Mammary microvascular endothelial cell (primary cell): ENCODE measurements around the gene GJC2. TPM values are rescaled to one million over a fixed set of nuclear protein-coding genes. Genes with fewer than 3 reads are reported as not detected.

Experiments used
- total RNA-seq: library from RNA; depleted of rRNA; stranded (reverse); fragments of >200 nt; gene quantifications from 2 replicates; pipeline ENCODE4 v1.2.3, GENCODE V29; 2015

The GJC2 gene
- total RNA-seq, result 0.27 and 0.98 TPM in 2 replicates

GRCh38 chr1:228149406-228150119 lies at the start of gene GJC2:
GJC2 (plus strand) TSS chr1:228149930; CDS start chr1:228157759, 7,829 bp downstream.

GRCh38 chr1:228102791-228103620 lies 46.7 kb upstream of the GJC2 start, which contains the start of gene C1orf35:
C1orf35 (minus strand) TSS chr1:228103325; CDS start chr1:228103227, 98 bp downstream.

GRCh38 chr1:228109073-228109961 lies 40.4 kb upstream of the GJC2 start, which contains the start of gene MRPL55:
MRPL55 (minus strand) TSS chr1:228109299; CDS start chr1:228108260, 1,039 bp downstream.

GRCh38 chr1:228139931-228140723 lies 9.6 kb upstream of the GJC2 start, which contains the start of gene GUK1:
GUK1 (plus strand) TSS chr1:228140279; CDS start chr1:228140303, 24 bp downstream.

GRCh38 chr1:228165372-228166169 lies 15.8 kb downstream of the GJC2 start, which contains the start of gene IBA57:
IBA57 (plus strand) TSS chr1:228165804; CDS start chr1:228165817, 13 bp downstream.

GRCh38 chr1:228207851-228208821 lies 58.4 kb downstream of the GJC2 start, which contains the start of gene OBSCN:
OBSCN (plus strand) TSS chr1:228208044; CDS start chr1:228211784, 3,740 bp downstream.

Other genes with a start within 250 kb of the GJC2 start
- gene WNT9A, start 202.0 kb upstream of the GJC2 start, total RNA-seq, result 0.05 and 0.20 TPM in 2 replicates
- not detected in 2 replicates for gene WNT3A, start 142.9 kb upstream of the GJC2 start, total RNA-seq
- 521 and 596 TPM in 2 replicates for gene ARF1, start 67.2 kb upstream of the GJC2 start, total RNA-seq
- 16.8 and 27.0 TPM in 2 replicates for gene C1orf35, start 46.6 kb upstream of the GJC2 start, total RNA-seq
- gene MRPL55, start 40.6 kb upstream of the GJC2 start, total RNA-seq, result 79.3 and 123 TPM in 2 replicates
- 434 and 438 TPM in 2 replicates for gene GUK1, start 9.7 kb upstream of the GJC2 start, total RNA-seq
- 2.3 and 3.4 TPM in 2 replicates for gene IBA57, start 15.9 kb downstream of the GJC2 start, total RNA-seq
- 0.27 and 0.49 TPM in 2 replicates for gene OBSCN, start 58.1 kb downstream of the GJC2 start, total RNA-seq